A549 treated with CORT108297 at 1 μM for 4 hours (cell line): ENCODE results near the gene SH2D3A. TPM values are rescaled to one million over a fixed set of nuclear protein-coding genes. Genes with fewer than 3 reads are reported as not detected.

Experiments
- total RNA-seq: library from RNA; stranded (reverse); fragments of 200-300 nt; extraction: Qiagen RNA extraction; gene quantifications from 5 replicates; pipeline ENCODE4 v1.2.3, GENCODE V29; 2022

SH2D3A gene
- total RNA-seq = 12.2 to 17.1 TPM (median 15.4 TPM) in 5 replicates

DNA sequence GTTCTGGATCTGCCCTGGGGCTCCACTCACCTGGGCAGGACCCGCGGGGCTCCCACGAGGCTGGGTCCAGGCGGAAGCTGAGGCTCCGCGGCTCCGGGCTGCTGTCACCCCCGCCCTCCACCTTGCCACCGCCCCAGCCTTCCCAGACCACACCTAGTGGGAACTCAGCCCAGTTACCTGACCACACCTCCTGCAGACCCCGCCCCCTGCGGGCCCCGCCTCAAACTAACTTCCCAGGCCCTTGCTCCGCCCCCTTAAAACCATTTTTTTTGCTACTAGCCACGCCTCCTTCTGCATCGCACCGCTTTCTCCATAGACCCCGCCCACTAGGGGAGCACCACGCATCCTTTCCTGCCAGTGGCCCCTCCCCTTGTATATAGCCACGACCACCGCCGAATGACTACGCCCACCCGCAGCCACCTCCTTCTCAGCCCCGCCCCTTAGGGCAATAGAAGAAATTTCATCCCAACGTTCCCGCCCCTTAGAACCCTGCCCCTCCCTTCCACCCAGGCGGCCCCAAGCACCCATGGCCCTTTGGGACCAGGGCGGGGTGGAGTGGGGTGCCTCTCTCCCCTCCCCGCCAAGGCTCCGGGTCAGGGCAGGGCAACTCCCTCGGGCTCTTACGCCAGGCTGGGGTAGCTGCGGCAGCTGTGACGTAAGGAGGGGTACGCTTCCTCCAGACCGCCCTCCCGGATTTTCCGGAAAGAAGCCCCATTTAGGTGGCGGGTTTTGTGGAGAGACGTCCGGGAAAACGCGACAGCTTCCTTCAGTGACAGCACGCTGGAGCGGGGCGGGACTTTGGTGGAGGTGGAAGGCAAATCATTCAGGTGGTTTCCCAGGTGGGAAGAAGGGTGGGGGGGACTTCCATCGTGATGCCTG is at the start of gene SH2D3A:
TSS of gene SH2D3A (minus strand) at position 79 of the 879 bp plus-strand sequence. CDS start 3,687 bp downstream, outside the sequence.

DNA sequence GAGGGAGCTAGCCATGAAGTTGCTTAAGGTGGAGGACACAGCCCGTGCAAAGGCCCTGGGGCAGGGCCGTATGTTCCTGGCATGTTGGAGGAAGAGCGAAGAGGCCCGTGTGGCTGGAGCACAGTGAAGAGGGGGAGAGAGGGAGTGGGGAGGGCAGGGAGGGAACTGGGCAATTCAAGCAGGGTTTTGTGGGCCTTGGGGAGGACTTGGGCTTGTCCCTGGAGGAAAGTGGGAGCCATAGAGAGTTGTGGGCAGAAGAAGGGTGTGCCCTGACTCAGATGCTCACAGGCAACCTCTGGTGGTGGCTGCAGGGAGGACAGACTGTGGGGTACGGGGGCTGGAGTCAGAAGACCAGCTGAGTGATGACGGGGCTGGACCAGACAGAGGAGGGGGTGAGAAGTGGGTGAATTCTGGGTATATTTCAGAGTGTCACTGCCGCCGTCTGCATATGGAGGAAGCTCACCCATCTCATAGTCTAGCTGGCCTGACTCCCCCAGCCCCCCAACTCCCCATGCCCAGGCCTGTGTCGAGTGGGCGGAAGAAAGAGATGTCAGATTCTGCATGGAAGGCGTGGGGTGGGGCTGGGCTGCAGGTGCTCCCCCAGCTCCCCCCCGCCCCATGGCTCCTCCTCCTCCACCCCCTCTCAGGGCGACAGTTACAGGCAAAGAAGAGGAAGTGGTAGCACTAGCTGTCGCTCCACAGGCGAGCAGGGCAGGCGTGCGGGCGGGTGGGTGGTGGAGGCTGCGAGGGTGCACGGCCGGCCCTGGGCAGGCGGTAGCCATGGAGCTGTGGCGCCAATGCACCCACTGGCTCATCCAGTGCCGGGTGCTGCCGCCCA is 5.0 kb upstream of the SH2D3A start, which contains the start of gene VAV1:
TSS of gene VAV1 (plus strand) at position 681 of the 838 bp plus-strand sequence. CDS start at position 781, 100 bp downstream.

DNA sequence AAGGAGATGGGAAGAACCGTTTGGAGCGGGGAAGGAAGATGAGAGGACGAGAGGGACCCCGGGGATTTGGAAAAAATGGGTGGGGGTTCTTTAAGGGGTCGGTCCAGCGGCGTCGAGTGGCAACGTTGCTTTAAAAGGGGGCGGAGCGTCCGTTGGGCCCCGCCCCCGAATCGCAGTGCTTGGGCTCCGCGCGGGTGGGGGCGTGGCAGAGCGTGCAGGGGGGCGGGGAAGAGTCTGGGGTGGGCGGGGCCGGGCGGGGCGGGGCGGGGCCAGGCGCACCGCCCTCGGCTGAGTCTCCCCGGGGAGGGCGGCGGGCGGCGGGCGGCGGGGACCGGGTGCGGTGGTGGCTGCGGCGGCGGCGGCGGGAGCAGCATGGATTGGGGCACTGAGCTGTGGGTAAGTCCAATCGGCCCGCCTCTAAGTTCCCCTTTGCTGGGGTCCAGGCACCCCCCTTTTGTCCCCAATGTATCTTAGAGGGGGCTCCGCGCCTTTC is 27.8 kb downstream of the SH2D3A start, which contains the start of gene TRIP10:
TSS of gene TRIP10 (plus strand) at position 291 of the 493 bp plus-strand sequence. CDS start at position 373, 82 bp downstream.

DNA sequence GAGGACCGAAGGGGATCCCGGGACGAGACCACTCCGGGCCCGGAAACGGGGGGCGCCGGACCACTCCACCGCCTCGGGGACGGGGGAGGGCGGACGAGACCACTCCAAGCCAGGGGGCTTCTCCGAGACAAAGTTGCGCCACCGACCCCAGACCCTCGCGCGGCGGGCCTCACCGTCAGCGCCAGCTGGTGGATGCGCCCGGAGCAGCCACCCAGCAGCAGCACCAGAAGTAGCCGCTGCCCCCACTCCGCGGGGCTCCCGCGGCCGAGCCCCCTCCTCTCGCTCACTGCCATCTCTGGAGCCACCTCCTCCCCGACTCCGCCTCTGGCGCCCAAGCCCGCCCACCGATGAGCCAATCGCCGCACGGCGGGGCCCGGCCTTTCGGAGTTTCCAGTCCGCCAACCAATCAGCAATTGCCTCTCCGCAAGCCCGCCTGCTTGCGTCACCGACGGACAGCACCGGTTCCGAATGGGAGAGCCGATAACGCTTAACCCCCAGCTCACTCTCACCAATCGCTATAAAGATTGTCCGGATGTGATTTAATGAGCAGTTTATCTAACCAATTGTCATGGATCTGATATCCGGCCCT is 29.9 kb downstream of the SH2D3A start, which contains the start of gene GPR108:
TSS of gene GPR108 (minus strand) at position 297 of the 589 bp plus-strand sequence. CDS start at position 293, 4 bp downstream.

DNA sequence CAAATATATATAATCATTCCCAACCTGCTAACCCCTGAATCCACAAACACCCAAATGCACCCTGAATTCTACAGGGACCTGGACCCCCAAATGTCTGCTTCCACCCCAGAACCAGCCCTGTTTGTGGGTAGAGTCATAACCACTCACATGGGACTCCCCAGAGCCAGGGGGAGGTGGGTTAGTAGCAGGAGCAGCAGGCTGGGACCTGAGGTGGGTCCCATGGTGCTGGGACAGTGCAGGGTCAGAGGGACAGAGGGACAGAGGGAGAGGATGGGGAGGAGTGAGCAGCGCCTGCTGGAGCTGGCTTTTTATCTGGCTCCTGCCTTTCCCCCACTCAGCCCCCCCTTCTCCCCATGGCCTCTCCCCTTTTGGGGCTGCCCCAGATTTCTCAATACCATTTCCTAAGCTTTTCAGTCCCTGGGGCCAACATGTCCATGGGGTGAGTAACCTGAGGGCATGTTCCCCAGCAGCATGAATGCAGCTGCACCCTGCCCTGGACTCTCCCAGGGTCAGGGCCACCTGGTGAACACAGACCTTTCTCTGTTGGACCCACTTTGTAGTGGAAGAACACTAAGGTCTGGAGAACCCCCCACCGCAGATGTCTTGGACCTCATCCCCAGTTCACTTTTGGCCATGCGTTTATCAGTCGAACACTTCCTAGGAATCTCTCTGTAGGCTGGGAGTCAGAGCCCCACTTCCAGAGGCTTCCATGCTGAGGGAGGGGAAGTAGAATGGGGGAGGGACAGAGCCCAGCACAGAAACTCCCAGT is 46.7 kb downstream of the SH2D3A start, which contains the start of gene C3:
TSS of gene C3 (minus strand) at position 282 of the 769 bp plus-strand sequence. CDS start at position 221, 61 bp downstream.

Other genes with a start within 250 kb of the SH2D3A start
- gene TNFSF9, start 236.4 kb downstream of the SH2D3A start, total RNA-seq = 4.5 to 7.0 TPM (median 6.3 TPM) in 5 replicates
- 13.2 to 28.7 TPM (median 26.0 TPM) in 5 replicates for gene CD70, start 176.3 kb downstream of the SH2D3A start, total RNA-seq
- 0.02 to 0.11 TPM (median 0.08 TPM) in 5 replicates for gene TNFSF14, start 97.3 kb downstream of the SH2D3A start, total RNA-seq
- 39.1 to 46.1 TPM (median 43.1 TPM) in 5 replicates for gene C3, start 46.8 kb downstream of the SH2D3A start, total RNA-seq
- gene GPR108, start 29.9 kb downstream of the SH2D3A start, total RNA-seq = 31.6 to 45.2 TPM (median 41.4 TPM) in 5 replicates
- 59.6 to 74.6 TPM (median 68.6 TPM) in 5 replicates for gene TRIP10, start 27.8 kb downstream of the SH2D3A start, total RNA-seq
- 6.3 to 8.9 TPM (median 6.8 TPM) in 5 replicates for gene VAV1, start 5.3 kb upstream of the SH2D3A start, total RNA-seq
- 4.6 to 6.6 TPM (median 5.1 TPM) in 5 replicates for gene ADGRE1, start 120.1 kb upstream of the SH2D3A start, total RNA-seq